ENCODE measurements around the gene RGS14.

The RGS14 gene, protein sequence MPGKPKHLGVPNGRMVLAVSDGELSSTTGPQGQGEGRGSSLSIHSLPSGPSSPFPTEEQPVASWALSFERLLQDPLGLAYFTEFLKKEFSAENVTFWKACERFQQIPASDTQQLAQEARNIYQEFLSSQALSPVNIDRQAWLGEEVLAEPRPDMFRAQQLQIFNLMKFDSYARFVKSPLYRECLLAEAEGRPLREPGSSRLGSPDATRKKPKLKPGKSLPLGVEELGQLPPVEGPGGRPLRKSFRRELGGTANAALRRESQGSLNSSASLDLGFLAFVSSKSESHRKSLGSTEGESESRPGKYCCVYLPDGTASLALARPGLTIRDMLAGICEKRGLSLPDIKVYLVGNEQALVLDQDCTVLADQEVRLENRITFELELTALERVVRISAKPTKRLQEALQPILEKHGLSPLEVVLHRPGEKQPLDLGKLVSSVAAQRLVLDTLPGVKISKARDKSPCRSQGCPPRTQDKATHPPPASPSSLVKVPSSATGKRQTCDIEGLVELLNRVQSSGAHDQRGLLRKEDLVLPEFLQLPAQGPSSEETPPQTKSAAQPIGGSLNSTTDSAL

DNA sequence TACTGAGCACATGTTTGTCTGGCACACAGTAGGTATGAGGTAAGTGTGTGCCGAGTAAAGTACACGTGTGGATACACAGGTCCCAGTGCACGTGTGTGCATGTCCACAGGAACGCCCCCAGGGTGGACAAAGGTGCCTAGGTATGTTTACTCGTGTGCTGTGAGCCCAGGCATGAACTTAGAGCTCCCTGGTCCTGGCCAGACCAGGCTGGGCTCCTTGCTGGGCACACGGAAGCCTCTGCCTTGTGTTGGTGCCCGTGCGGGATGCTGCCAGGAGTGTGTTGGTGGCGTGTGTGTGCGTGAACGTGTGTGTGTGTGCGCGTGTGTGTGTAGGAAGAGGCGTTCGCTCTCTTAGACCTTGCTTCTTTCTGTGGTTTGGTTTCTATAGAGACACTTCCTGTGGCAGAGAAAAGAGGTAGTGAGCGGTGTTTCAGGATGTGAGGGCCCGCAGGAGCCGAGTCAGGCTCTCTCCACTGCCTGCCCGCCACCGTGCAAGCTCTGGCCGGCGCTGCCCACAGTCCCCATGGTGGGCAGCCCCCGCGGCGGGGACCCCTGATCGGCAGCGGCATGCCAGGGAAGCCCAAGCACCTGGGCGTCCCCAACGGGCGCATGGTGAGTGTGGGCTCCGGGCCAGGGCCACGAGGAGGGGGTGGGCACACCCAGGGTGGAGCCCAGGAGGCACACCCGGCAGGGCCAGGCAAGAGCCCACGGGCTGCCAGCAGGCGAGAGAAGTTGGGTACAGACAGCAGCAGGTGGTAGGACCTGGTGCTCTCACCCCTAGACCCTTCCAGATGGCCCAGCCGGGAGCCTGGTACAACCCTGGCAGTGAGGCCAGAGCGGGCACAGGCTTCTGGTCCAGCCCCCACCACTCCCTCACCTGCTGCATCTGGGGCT is at the start of gene RGS14:
RGS14 (plus strand) TSS at position 466 of the 893 bp plus-strand sequence; CDS start at position 567, 101 bp downstream.
- no peak for DNase-seq (ENCODE audit: low read depth, low spot score)

DNA sequence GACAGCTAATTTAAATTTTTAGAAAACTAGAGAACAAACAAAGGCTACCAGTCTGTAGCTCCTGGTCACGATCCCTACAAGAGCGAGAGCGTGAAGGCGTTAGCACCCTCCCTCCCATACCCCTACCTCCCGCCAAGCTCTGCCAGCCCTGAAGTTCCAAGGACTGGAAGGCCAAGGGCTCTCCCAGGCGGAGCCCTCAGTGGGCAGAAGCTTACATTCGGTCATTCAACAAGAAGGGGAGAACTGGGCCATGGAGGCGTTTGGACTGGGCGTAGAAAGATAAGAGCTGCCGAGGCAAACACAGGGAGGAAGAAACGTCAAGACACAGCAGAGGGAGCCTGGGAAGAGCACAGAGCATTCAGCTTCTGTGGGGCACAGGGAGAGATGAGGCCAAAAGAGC is 49.0 kb upstream of the RGS14 start:
- no peak for DNase-seq (ENCODE audit: low read depth, low spot score)

DNA sequence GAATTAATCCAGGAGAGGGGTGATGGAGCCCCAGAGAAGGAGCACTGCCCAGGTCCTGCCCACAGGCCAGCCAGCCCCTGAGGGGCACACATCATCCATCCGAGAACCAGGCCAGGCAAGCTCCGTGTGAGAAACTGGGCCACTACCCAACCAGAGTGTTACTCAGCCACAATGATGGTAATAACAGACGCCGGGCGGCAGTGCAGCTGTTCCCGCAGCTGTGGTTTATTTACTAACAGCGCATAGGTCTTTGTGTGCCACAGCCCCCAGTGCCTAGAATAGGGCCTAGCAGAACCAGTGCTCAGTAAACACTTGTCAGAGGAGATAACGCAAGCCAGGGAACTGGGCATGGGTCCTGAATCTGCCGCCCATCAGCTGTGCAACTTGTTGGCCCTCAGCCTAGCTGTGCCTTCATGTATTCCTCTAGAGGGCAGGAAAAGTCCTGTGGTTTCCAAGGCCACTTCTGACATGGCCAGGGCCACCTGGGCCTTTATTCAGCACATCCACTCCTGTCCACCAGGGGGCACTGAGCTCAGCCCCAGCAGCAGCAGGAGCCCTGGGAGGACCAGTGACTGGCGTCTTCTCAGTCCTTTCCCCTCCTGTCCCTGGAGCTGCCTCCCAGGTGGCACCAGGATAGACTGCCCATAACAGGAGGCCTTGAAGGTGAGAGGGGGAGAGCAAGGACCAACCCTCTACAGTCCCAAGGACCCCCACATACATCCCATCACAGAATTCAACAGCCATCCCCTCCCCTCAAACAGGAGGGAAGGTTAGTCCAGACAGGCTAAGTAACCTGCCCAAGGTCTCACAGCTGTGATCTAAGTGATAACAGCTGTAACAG is 48.2 kb upstream of the RGS14 start:
- no peak for DNase-seq (ENCODE audit: low read depth, low spot score)

DNA sequence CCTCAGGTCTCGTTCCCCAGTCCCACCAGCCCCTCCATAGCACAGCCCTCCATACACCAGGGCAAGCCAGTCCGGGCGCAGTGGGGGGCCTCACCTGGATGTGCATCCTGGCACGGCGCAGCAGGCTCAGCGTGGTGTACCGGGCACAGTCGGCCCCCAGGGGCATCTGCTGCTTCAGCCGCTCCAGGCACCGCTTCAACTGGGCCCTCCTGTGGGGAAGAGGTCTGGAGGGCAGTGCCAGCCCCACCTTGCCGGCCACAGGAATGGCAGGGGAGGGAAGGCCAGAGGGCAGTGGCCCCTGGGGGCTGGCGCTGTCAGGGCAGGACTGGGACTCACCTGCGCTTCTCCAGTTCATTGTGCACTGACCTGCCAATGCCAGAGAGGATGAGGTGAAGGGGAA is 47.4 kb upstream of the RGS14 start:
- no peak for DNase-seq (ENCODE audit: low read depth, low spot score)

DNA sequence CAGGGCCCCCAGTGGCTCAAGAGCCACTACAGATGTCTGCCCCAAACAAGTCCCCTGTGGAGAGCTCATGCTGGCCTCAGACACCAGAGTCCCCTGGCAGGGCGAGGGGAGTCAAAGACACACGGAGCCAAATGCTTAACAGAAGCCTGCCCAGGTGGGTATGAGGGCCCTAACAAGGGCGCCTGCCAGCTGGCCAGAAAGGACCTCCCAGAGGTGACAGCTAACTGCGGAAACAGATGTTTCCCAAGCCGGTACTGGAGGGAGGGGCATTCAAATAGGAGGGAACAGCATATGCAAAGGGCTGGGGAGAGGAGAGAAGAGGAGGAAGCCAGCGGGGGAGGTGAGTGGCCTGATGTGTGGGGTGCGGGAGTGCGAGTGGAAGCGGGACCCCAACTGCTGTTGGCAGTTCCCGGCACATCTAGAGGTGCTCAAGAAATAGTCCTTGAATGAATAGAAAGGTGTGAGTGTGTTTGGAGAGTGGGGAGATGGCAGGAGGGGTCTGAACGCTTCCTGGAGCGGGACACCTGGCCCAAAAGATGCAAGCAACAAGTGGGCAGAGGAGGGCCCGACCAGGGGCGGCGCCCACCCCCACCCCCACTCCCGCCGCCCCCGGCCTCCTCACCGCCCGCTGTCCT is 46.9 kb upstream of the RGS14 start:
- DNase-seq (ENCODE audit: low read depth, low spot score): no peak

DNA sequence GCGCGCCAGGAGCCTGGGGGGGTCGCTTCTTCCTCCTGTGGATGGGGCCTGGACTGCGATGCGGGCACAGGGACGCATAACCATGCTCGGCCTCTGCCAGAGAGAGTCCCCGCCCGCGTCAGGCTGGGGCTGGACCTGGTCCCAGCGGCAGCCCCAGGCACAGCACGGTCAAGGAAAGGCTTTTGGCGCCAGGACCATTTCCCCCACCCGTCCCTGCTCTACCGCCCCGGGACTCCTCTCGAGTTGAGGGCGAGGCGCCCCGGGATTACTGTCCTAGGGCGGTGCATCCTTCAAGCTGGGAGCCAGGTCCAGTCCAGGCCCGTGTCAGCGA is 46.4 kb upstream of the RGS14 start:
- no peak for DNase-seq (ENCODE audit: low read depth, low spot score)

DNA sequence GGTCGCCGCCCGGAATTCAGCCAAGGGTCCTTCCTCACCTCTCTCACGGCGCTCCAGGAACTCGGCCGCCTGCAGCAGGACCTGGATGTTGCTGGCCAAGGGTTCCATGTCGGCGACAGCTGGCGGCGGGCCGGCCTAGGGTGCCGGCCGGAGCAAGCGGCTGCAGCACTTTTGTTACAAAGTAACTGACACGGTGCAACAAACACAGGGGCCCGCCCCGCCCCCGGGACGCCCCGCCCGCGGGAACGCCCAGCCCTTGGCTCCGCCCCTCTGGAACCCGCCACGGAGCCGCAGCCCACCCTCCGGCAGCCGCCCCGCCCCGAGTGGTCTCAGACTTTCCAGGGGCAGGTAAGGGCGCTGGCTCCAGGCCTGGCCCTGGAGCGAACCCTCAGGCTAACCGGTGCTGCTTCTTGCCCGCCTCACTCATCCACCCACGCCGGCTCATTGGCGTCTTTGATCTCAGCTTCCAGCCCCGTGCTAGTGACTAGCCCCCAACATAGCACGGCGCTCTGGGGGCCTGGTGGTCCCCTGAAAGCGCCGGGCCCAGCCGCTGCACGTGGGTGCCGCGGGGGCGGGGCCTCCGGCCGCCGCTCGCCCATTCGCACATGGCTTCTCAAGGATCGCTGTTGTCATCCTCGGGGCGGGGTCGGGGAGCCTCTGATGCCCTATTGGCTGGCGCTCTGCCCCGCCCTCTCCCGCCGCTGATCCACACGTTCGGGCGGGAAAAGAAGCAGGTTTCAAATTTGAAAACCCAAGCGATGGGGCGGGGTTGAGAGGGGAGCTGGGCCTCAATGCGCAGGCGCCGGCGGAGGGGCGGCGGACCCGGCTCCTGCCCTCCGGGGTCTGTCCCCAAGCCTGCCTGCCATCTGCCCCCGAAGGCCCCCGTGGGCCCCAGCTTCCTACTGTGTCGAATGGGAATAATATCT is 45.7 kb upstream of the RGS14 start, which contains the start of gene MXD3:
MXD3 (minus strand) TSS at position 176 of the 926 bp plus-strand sequence; CDS start at position 108, 68 bp downstream.
- DNase-seq (ENCODE audit: low read depth, low spot score): peak; percentile 68

DNA sequence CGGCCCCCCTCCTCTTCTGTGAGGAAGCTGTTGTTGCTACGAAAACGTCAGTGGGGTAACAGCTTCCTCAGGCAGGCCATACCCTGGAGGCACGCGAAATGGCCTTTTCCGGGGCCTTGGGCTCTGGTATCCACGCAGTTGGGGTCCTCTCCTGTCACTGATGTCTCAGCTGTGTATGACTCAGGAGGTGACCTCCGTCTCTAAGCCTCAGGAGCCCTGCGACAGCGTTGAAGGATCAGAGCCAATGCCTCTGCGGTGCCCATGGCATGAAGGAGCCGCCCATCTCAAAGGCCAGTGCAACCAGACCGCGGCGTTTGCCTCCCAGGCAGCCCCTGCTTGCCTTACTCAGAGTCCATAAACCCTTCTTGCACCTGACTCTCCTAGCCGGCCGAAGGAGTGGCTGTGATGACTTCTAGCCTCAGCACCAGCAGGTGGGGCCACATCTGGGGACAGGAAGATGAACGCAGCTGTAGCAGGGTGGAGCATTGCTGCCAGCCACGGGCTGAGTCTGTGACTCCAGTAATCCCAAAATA is 45.0 kb upstream of the RGS14 start:
- DNase-seq (ENCODE audit: low read depth, low spot score): no peak

DNA sequence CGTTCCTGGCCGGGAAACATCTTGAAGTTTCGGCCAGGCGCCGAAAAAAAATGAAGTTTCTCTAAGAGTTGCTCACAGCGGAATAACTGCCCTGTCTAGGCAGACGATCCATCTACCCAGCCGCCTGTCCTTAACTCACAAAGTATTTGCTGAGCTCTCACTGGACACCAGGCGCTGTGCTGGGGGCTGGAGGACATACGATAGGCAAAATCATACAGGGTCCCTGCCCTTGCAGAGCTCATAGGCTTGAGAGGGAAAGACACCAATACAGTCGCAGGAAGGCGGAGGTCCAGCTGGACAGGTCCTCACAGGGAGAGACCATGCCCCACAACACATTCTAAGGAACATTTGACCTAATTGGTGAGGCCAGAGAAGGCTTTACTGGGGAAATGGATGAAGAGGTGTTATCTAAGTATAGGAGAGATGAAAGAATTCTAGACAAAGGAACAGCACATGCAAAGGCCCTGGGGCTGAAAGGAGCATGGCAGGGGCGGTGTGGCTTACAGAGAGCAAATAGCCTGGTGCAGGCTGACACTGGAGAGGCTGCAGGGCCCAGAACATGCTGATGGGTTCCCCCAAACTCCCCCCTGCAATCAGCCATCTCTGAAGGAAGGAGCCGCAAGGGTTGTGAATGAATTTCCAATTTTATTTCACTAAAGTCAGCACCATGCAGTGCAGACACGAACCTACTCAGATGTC is 44.0 kb upstream of the RGS14 start:
- no peak for DNase-seq (ENCODE audit: low read depth, low spot score)

DNA sequence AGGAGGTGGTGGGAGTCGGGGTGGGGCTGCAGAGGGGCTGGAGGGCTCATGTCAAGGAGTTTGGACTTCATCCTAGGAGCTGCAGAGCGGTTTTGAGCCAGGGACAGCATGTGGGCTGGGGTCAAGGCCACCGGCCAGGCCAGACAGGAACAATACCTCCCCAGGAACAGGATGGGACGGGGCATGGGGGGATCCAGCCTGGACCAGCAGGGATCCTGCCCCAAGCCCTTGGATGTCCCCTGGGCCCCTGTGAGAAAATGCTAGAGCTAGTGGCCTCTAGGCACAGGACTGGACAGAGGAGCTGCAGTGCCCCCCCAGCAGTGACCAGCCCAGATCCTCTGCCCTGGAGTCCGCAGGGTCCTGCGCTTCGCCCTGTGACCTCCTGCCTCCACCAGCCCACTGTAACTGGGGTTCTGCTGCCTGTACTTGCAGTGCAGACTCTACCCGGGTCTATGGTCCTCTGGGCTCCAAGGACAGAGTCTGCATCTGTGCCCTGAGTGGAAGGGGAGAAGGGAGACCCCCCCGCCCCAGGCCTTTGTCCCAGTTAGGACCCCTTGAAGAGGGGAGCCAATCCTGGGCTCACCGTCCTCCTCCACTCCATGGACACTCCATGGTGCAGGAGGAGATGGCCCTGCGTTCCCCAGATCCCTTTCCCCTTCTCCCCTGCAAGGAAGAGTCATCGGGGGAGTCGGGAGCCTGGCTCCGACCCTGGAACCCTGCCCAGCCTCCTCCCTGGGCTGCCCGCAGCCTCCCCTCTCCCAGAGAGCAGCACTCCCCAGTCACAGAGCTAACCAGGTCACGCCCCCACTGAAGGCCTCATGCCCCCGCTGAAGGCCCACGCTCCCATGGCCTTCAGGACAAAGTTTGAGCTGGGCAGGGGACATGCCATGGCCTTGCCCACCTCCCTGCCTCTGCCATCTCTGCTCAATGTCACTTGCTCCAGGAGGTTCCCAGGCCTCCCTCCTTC is 43.1 kb upstream of the RGS14 start:
- no peak for DNase-seq (ENCODE audit: low read depth, low spot score)

DNA sequence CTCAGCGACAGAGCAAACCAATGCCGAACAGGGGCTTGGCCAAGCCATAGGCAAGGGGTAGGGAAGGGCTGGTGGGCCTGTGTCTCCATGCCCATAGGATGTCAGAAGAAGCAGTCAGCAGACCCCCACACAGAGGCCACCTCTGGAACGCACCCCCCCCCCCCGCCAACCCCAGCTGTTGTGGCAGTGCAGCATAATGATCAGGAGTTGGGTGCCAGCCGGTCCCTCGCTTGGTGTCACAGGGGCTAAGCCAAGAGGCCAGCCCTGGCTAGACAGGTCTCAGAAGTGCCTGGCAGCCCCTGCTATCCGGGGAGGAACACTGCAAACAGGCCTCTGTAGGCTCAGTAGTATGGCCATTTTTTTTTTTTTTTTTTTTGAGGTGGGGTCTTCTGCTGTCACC is 42.3 kb upstream of the RGS14 start:
- DNase-seq (ENCODE audit: low read depth, low spot score): no peak

DNA sequence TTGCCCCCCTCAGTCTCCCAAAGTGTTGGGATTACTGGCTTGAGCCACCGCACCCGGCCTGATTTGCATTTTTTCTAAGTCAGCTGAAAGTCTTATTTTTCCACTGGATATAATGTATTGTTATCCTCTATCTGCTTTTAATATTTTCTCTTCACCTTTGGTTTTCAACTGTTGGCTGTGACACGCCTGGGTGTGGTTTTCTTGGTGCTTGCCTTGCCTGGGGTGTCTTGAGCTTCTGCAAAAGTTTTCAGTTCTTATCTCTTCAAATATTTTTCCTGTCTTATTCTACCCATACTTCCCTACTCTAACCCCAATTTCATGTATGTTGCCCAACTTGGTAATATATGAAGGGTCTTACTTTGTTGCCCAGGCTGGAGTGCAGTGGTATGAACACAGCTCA is 41.7 kb upstream of the RGS14 start:
- no peak for DNase-seq (ENCODE audit: low read depth, low spot score)

DNA sequence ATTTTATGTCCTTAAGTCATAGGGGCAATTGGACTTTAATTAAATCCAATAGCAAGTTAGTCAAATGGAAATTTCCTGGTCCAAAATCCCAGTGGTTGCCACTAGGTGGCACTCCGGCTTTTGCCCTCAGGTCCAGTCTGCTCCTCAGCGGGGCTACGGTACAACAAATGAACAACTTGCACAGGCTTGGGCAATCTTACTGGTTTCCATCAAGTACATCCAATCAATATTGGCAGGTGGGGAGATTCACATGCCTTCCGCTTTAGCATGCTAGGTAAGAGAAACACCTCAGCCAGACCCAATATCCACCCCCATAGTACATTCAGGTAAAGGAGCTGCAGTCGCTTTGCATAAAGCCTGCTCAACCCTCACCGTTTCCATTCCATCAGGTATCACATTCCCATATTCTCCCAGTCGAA is 39.8 kb upstream of the RGS14 start:
- no peak for DNase-seq (ENCODE audit: low read depth, low spot score)

DNA sequence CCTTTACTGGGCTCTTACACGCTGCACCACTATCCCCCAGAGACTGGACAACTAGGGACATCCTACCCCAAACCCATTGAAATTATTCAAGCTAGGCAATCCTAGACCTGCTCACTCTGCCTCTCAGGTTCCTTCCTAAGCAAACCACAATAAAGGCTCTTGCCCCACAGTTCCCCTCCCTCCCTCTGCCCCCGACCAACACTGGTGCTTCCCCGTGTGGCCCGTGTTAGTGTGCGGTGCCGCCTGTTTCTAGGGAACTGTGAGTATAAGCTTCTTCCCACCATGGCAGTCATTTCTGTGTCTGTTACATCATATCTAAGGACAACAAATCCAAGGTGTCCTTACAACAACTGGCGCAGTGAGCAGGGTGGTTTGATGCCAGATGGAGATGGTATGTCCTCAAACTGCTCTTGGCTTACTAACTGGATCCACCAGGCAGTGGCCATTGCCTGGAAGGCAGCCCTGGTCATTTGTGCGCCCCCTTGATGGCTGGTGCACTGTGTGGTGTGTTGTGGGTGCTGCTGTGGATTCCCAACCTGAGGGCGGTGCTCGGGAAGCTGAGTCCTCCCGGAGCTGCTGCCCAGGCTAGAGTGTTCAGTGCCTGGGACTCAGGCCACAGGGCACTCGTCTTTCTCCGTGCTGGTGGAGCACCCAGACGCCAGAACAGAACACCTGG is 37.7 kb upstream of the RGS14 start:
- no peak for DNase-seq (ENCODE audit: low read depth, low spot score)

DNA sequence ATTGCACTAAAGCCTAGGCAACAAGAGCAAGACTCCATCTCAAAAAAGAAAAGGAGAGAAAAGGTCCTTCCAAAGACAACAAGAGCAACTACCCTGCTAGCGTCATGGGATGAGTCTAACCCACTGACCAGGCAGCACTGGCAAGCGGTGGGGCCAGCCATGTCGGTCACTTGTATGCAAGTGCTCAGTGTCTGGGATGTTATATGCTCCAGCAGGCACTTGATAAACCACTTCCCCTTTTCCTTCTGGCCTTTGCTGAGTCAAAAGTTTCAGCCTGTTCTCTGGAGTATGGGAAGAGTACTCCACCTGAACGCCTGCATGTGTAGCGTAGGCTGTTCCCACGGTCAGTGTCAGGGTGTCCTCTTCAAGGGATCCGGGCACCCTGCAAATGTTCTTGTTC is 36.8 kb upstream of the RGS14 start:
- DNase-seq (ENCODE audit: low read depth, low spot score): no peak

DNA sequence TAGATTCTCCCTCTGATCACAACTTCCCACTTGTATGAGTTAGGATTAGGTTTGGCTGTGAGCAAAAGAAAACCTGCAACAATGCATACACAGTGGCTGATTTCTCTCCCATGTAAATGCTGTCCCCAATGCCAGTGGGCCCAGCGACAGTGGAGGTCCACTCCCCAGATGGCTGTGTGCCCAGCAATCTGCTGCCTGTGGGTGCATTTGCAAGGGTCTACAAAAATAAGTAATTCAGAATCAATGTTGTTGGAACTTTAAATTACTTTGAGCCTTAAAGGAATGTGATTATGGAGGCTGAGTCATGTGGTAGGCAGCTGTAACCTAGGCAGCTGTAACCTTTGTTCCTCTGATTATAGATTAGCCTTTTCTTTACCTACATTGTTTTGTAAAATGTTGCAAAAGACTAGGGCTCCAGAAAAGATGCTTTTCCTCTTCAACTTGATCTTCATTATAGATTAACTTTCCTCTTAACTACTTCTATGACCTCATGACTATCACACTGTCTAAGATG is 31.8 kb upstream of the RGS14 start:
- no peak for DNase-seq (ENCODE audit: low read depth, low spot score)
